ENCODE results near the gene TPSAB1.
"Not testable (repeated sequence)": the region's sequence is repeated elsewhere in the genome, so short reads cannot be mapped to it uniquely, and the experiment has no call there.

TPSAB1 gene

DNA sequence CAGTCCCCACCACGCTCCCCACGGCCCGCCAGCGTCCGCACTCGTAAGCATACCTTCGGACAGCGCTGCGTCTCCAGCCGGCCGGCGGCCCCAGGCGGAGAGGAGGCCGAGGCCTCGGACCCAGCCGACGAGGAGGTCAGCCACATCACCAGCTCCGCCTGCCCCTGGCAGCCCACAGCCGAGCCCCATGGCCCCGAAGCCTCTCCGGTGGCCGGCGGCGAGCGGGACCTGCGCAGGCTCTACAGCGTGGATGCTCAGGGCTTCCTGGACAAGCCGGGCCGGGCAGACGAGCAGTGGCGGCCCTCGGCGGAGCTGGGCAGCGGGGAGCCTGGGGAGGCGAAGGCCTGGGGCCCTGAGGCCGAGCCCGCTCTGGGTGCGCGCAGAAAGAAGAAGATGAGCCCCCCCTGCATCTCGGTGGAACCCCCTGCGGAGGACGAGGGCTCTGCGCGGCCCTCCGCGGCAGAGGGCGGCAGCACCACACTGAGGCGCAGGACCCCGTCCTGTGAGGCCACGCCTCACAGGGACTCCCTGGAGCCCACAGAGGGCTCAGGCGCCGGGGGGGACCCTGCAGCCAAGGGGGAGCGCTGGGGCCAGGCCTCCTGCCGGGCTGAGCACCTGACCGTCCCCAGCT is 20.3 kb upstream of the TPSAB1 start:
- Histone ChIP-seq H3K4me2 (ENCODE audit: low read length) (no peak overlapping the region), H3K4me3 (ENCODE audit: low read length) (no peak overlapping the region), H3K27me3 (ENCODE audit: control insufficient read depth, insufficient read depth, low read length) (peaks cover 6% of the 10 kb centered on the region), H3K9me3 (replicated peaks; ENCODE audit: low read length) (no peaks in the 10 kb centered on the region), H3K9ac (ENCODE audit: low read depth, low read length) (no peak overlapping the region), H3K4me1 (ENCODE audit: control insufficient read depth, insufficient read depth, low read length) (no peaks in the 10 kb centered on the region), H3K36me3 (ENCODE audit: insufficient read depth, low read length) (no peaks in the 10 kb centered on the region)

DNA sequence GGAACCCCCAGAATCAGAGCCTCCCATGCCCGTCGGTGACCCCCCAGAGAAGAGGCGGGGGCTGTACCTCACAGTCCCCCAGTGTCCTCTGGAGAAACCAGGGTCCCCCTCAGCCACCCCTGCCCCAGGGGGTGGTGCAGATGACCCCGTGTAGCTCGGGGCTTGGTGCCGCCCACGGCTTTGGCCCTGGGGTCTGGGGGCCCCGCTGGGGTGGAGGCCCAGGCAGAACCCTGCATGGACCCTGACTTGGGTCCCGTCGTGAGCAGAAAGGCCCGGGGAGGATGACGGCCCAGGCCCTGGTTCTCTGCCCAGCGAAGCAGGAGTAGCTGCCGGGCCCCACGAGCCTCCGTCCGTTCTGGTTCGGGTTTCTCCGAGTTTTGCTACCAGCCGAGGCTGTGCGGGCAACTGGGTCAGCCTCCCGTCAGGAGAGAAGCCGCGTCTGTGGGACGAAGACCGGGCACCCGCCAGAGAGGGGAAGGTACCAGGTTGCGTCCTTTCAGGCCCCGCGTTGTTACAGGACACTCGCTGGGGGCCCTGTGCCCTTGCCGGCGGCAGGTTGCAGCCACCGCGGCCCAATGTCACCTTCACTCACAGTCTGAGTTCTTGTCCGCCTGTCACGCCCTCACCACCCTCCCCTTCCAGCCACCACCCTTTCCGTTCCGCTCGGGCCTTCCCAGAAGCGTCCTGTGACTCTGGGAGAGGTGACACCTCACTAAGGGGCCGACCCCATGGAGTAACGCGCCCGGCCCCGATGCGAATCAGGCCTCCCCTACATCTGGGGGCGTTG is 19.5 kb upstream of the TPSAB1 start:
- H3K36me3 ChIP-seq (ENCODE audit: insufficient read depth, low read length): no peaks in the 10 kb centered on the region
- H3K4me2 ChIP-seq (ENCODE audit: low read length): no peak overlapping the region
- H3K27me3 ChIP-seq (ENCODE audit: control insufficient read depth, insufficient read depth, low read length): peaks cover 6% of the 10 kb centered on the region
- no peaks in the 10 kb centered on the region for H3K9me3 ChIP-seq (replicated peaks; ENCODE audit: low read length)
- no peaks in the 10 kb centered on the region for H3K4me1 ChIP-seq (ENCODE audit: control insufficient read depth, insufficient read depth, low read length)
- H3K9ac ChIP-seq (ENCODE audit: low read depth, low read length): no peak overlapping the region
- H3K4me3 ChIP-seq (ENCODE audit: low read length): no peak overlapping the region

DNA sequence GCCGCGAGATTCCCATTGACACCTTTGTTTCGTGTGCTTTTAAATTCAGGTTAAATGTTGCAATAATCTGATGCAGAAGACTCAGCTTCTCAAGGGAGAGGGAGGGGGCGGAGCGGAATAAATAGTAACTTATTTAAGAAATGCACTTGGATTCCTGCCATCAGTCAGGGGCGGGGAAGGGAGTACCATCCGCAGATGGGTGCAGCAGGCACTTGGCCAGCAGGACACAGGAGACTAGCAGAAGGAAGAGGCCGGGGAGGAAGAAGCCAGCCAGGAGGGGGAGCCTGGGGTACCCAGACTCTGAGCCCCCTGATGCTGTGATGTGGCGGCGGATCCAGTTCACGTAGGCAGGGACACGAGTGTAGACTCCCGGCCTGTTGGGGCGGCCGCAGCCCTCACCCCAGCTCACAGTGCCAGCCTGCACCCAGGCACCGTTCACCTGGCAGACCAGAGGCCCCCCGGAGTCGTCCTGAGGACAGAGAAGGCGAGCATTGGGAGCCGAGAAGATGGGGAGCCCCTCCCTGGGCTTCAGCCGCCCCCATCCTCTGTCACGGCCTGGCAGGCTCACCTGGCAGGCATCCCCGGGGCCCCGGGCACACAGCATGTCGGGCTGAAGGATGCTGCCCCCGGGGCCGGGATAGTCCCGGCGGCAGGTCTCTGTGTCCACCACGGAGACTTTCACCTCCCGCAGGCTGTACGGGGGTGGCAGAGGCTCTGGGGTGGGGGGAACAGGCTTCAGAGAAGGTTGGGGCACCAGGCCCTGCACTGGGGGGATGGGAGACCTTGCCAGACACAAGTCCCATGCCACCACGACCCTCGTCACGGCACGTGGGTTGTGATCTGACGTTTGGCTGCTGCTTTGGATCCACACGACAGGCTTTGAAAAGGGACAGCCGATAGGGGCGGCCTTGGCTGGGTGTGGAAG is 18.6 kb upstream of the TPSAB1 start:
- H3K36me3 ChIP-seq (ENCODE audit: insufficient read depth, low read length): no peaks in the 10 kb centered on the region
- no peak overlapping the region for H3K4me3 ChIP-seq (ENCODE audit: low read length)
- no peak overlapping the region for H3K4me2 ChIP-seq (ENCODE audit: low read length)
- no peaks in the 10 kb centered on the region for H3K9me3 ChIP-seq (replicated peaks; ENCODE audit: low read length)
- no peak overlapping the region for H3K9ac ChIP-seq (ENCODE audit: low read depth, low read length)
- H3K4me1 ChIP-seq (ENCODE audit: control insufficient read depth, insufficient read depth, low read length): no peaks in the 10 kb centered on the region
- peaks cover 6% of the 10 kb centered on the region for H3K27me3 ChIP-seq (ENCODE audit: control insufficient read depth, insufficient read depth, low read length)

DNA sequence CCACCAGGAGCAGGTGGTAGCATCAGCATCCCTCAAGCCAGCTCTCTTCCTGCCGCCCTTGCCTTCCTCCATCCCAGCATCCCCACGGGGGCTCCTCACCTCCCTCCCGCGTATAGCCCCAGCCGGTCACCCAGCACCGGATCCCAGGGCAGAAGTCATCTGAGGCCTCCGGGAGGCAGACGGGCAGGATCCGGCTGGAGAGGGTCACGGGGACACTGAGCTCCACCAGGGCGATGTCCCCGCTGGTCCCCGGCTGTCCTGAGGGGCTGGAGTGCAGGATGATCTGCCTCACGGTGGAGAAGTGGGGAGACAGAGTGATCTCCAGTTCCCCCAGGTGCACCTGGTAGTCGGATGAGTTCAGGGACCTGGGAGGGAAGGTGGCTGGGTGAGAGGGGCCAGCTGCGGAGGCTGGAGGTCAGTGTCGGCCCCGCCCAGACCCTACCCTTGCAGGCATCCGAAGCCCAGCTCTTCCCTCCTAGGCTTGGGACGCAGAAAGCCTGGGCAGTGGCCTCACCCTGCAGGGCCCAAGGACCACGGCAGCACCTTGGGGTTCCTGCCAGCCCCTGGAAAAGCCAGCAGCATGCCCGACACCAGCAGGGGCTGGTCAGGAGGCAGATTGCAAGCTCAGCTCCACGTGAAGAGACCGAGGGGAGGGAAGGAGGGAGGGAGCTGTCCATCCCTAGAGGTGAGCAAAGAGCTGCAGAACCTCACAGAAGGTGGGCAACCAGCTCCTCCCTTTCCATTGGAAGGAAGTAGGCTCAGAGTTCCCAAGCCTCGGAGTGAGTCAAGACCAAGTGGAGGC is 17.8 kb upstream of the TPSAB1 start:
- Histone ChIP-seq H3K9ac (ENCODE audit: low read depth, low read length) (no peak overlapping the region), H3K4me2 (ENCODE audit: low read length) (no peak overlapping the region), H3K27me3 (ENCODE audit: control insufficient read depth, insufficient read depth, low read length) (peaks cover 6% of the 10 kb centered on the region), H3K36me3 (ENCODE audit: insufficient read depth, low read length) (no peaks in the 10 kb centered on the region), H3K4me3 (ENCODE audit: low read length) (no peak overlapping the region), H3K4me1 (ENCODE audit: control insufficient read depth, insufficient read depth, low read length) (no peaks in the 10 kb centered on the region), H3K9me3 (replicated peaks; ENCODE audit: low read length) (no peaks in the 10 kb centered on the region)

DNA sequence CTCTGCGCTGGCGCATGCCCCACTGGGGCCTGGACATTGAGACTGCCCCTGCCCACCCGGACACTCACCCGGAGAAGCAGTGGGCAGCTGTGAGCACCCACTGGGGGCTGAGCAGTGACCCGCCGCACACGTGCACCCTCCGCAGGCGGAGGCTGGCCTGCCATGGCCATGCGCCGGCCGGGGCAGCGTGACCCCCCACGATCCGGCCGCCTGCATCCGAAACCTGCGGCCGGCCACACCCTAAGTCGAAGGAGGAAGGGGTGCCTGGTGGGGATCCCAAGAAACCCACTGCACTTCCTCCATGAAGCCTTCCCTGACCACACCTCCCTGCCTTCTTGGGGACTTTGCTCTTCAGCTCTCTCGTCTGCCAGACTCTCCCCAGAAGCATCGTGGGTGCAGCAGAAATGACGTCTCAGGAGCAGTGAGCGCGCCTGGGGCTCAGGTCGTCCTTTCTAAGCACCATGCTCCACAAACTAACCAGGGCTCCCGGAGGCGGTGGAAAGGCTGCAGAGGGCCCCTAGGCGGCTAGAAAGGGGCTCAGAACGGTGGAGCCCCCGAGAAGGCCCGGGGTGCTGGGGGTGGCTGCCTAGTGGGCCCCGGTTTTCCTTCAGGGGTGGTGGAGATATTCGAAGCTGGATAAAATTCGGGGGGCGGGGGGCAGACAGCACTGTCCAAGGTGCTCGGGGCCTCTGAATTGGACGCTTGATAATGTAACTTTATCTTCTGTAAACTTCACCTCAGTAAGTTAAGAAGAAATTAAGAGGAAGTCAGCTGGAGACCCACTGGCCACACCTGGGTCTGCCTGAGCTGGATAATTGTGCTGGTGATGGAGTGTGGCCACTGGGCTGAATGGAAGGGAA is 16.9 kb upstream of the TPSAB1 start:
- H3K27me3 ChIP-seq (ENCODE audit: control insufficient read depth, insufficient read depth, low read length): peaks cover 6% of the 10 kb centered on the region
- no peaks in the 10 kb centered on the region for H3K4me1 ChIP-seq (ENCODE audit: control insufficient read depth, insufficient read depth, low read length)
- H3K4me3 ChIP-seq (ENCODE audit: low read length): no peak overlapping the region
- H3K4me2 ChIP-seq (ENCODE audit: low read length): no peak overlapping the region
- no peaks in the 10 kb centered on the region for H3K9me3 ChIP-seq (replicated peaks; ENCODE audit: low read length)
- H3K9ac ChIP-seq (ENCODE audit: low read depth, low read length): no peak overlapping the region
- H3K36me3 ChIP-seq (ENCODE audit: insufficient read depth, low read length): no peaks in the 10 kb centered on the region

DNA sequence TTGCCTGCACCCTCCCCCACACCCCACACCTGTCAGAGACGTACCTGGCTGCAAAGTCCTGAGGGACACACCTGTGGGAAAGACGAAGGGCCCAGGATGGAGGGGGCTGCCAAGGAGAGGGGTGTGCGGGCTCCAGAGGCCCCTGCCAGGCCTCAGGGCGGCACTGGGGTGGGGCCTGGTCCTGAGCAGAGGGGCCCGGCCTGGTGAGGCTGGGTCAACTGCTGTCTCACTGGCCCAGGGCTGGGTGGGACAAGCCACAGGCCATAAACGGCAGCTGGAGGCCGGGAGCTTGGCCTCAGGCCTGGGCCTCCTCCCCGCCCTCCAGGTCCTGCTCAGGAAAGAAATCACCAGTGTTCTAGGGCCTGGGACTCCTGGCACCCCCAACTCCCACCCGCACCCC is 15.9 kb upstream of the TPSAB1 start:
- Histone ChIP-seq H3K9me3 (replicated peaks; ENCODE audit: low read length) (no peaks in the 10 kb centered on the region), H3K4me2 (ENCODE audit: low read length) (no peak overlapping the region), H3K4me3 (ENCODE audit: low read length) (no peak overlapping the region), H3K9ac (ENCODE audit: low read depth, low read length) (no peak overlapping the region), H3K27me3 (ENCODE audit: control insufficient read depth, insufficient read depth, low read length) (peaks cover 6% of the 10 kb centered on the region), H3K36me3 (ENCODE audit: insufficient read depth, low read length) (no peaks in the 10 kb centered on the region), H3K4me1 (ENCODE audit: control insufficient read depth, insufficient read depth, low read length) (no peaks in the 10 kb centered on the region)

DNA sequence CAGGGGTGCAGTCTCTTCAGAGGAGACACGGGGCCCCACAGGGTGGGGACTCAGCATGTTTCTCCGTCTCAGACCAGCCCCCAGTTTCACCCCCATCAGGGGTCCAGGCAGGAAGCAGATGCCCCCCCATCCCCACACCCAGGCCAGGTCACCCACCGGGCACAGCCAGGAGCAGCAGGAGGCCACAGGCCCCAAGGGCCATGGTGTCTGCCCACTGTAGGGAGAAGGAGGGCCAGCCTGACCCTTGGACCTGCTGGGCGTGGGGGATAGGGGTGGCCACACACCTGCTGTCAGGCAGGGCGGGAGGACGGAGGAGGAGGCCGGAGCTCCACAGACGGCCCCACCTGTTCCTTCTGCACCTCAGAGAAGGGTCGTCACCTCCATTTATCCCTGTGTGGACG is 15.5 kb upstream of the TPSAB1 start, which contains the start of gene TPSG1:
TPSG1 (minus strand) TSS at position 218 of the 401 bp plus-strand sequence; CDS start at position 202, 16 bp downstream.
- no peak within 1 kb of the TSS for H3K4me2 ChIP-seq (ENCODE audit: low read length)
- H3K27me3 ChIP-seq (ENCODE audit: control insufficient read depth, insufficient read depth, low read length): peaks cover 6% of the 10 kb centered on the region
- no peak within 1 kb of the TSS for H3K4me3 ChIP-seq (ENCODE audit: low read length)
- no peaks in the 10 kb centered on the region for H3K9me3 ChIP-seq (replicated peaks; ENCODE audit: low read length)
- H3K4me1 ChIP-seq (ENCODE audit: control insufficient read depth, insufficient read depth, low read length): no peaks in the 10 kb centered on the region
- H3K9ac ChIP-seq (ENCODE audit: low read depth, low read length): no peak within 1 kb of the TSS
- no peaks in the 10 kb centered on the region for H3K36me3 ChIP-seq (ENCODE audit: insufficient read depth, low read length)

DNA sequence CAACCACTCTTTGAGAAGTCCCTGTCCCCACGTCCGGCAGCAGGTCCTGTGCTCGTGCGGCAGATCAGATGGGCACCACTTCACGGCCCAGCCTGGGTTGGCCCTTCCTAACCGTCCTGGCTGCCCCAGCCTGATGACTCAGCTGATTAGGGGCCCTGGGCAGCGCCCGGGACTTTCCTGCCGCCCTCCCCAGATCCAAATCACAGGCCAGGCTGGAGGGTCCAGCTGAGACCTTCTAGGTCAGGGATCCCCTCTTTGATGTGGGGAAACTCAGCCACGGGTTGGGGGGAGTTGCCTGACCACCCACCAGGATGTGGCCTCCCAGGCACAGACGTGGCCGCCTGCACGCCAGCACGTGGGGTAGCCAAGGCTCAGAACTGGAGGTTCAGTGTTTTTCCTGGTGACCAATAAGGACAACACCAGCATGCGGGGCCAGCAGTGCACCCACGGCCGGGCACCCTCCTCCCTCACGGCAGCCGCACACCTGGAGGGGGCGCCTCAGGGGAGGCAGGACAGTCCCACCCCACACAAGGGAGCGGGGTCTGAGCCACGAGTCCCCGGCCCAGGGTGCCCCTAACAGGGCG is 14.7 kb upstream of the TPSAB1 start:
- H3K9ac ChIP-seq (ENCODE audit: low read depth, low read length); H3K9me3 ChIP-seq (replicated peaks; ENCODE audit: low read length); H3K27me3 ChIP-seq (ENCODE audit: control insufficient read depth, insufficient read depth, low read length); H3K4me1 ChIP-seq (ENCODE audit: control insufficient read depth, insufficient read depth, low read length); H3K4me2 ChIP-seq (ENCODE audit: low read length); H3K36me3 ChIP-seq (ENCODE audit: insufficient read depth, low read length); H3K4me3 ChIP-seq (ENCODE audit: low read length): not testable (repeated sequence)

DNA sequence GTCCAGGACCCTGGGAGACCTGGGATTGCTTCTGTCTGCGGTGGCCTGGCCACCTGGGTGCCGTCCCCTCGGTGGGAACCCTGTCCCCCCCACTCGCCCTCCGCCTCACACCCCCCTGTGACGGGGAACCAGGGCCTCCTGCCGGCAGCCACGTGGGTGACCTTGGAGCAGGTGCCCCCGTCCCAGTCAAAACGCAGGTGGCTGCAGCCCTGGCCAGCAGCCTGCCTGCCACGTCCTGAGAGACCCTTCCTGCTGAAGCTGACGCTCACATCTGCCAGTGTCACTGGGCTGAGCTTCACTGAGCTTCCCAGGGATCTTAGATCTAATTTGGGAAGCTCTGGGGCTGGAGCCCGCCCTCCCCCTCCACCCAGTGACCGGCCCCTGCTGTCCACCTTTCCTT is 13.8 kb upstream of the TPSAB1 start:
- H3K4me3 ChIP-seq (ENCODE audit: low read length); H3K9ac ChIP-seq (ENCODE audit: low read depth, low read length); H3K4me1 ChIP-seq (ENCODE audit: control insufficient read depth, insufficient read depth, low read length); H3K9me3 ChIP-seq (replicated peaks; ENCODE audit: low read length); H3K27me3 ChIP-seq (ENCODE audit: control insufficient read depth, insufficient read depth, low read length); H3K4me2 ChIP-seq (ENCODE audit: low read length); H3K36me3 ChIP-seq (ENCODE audit: insufficient read depth, low read length): not testable (repeated sequence)

DNA sequence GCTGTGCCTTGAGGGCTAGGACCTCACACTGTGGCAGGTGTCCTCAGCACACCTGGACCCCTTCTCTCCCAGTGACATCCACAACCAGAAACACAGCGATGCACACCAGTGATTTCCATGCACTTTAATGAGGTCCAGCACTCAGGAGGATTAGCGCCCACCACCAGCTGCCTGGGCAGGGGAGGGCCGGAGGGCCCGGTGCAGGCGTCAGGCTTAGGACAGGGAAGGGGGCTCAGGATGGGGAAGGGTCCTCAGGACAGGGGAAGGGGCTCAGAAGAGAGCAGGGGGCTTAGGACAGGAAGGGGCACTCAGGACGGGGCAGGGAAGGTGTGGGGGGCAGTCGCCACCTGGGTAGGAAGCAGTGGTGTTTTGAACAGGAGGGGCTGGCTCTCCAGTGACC is 12.3 kb upstream of the TPSAB1 start:
- not testable (repeated sequence) for H3K4me1 ChIP-seq (ENCODE audit: control insufficient read depth, insufficient read depth, low read length); H3K9me3 ChIP-seq (replicated peaks; ENCODE audit: low read length); H3K4me2 ChIP-seq (ENCODE audit: low read length); H3K36me3 ChIP-seq (ENCODE audit: insufficient read depth, low read length); H3K27me3 ChIP-seq (ENCODE audit: control insufficient read depth, insufficient read depth, low read length); H3K9ac ChIP-seq (ENCODE audit: low read depth, low read length); H3K4me3 ChIP-seq (ENCODE audit: low read length)

All from skeletal muscle satellite cell (primary cell).